Activated CD8-positive, alpha-beta memory T cell treated with anti-CD3 and anti-CD28 coated beads for 1 hour (primary cell): ENCODE results near the gene ULK3.

Experiments used
- DNase-seq, 2 donors: peaks; one replicate each; pipeline ENCODE4 v3.0.0-alpha.2; 2020; ENCODE audit warnings: low read depth in 1 of 2; ENCODE audit errors: extremely low read depth in 1 of 2

ULK3 gene

DNA sequence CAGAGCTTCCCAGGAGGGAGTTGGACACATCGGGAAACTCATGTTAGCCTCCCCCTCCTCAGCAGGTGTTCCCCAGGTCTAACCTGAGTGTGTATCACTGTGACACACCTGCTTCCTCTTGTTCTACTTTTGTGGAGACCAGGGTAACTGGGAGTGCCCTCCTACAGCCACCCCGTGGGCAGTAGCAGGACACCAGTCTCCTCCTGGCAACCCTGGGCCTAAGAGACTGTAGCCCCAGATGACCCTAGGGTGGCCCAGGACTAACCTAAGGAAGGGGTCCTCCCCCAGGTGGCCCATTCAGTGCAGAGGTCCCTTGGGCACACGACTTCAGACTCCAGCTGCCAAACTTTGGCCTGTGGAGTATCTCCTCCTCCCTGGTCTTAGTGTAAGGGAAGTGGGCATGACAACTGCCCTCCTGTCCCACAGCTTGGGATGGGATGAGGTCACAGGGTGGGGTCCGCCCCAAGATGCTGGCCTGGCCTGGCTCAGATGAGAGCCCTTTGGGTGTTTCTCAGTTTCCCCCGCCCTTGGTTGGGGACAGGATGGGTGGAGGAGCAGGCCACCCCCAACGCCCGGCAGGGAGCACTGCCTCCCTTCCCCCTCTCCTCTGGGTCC lies 56.3 kb downstream of the ULK3 start:
- DNase-seq: no peak
